ENCODE measurements around the gene HCST. TPM values are rescaled to one million over a fixed set of nuclear protein-coding genes. Genes with fewer than 3 reads are reported as not detected.

Gene HCST, protein sequence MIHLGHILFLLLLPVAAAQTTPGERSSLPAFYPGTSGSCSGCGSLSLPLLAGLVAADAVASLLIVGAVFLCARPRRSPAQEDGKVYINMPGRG
- total RNA-seq, result 10 to 100 TPM; 10.5 to 37.6 (median 15.5) TPM

DNA sequence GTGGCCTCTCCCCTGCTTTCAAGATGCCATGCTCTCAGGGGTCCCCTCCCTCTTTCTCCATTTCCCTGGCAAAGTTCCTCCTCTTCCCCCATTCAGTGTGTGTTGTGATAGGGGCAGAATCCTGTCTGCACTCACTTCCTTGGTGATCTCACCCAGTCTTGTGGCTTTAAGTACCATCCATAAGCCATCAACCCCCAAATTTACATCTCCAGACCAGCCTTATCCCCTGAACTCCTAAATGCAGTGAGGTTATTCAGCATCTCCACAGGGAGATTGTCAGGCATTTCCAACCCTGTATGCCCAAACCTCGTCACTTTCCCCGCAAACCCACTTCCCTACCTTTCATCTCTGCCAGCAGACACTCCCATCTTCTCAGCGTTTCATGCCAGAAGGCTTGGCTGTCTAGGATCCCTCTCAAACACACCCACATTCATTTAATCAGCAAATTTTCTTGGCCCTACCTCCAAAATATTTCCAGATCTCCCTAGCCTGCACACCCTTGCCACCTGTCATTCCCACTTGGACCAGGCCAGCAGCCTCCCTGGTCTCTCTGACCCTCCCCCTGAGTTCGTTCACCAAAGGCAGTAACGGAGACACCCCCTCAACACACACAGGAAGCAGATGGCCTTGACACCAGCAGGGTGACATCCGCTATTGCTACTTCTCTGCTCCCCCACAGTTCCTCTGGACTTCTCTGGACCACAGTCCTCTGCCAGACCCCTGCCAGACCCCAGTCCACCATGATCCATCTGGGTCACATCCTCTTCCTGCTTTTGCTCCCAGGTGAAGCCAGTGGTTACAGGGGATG lies at the start of gene HCST:
Gene HCST, plus strand, starts transcription at position 676 of the 808 bp plus-strand sequence. Its CDS starts 65 bp downstream, at position 741.
- peak within 1 kb of the TSS in 3 of 4 donors; percentile 4 to 80 (median 25) for H3K4me3 ChIP-seq
- WGBS, 2 donors, result 32 to 35% methylated on average over 6 of the region's 6 CpGs

DNA sequence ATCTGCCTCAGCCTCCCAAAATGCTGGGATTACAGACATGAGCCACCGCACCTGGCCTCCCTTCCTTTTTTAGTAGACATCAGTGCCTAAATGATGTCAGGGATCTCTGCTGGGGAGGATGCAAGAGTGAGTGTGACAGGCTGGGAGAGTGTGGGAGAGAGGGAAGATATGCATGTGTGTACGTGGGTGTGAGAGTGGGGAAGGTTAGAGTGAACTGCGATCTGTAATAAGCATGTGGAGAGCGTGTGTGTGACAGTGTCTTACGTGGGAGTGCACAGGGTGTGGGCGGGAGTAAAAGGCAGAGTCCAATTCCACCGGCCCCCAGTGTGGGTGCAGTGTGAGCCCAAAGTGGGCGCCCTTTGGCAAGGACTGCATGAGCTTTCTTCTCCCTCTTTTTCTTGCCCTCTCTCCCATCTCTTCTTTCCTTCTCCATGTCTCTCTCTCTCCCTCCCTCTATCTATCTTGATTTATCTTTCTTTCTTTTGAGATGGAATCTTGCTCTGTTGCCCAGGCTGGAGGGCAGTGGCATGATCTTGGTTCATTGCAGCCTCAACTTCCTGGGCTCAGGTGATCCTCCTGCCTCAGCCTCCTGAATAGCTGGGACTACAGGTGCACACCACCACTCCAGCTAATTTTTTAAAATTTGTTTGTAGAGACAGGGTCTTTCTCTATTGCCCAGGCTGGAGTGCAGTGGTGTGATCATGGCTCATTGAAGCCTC lies 49.1 kb upstream of the HCST start:
- Histone ChIP-seq H3K27me3 (peaks cover 0 to 96% of the 10 kb centered on the region in 2 donors), H3K27ac (no peak overlapping the region), H3K4me1 (peaks cover 0 to 15% (median 10%) of the 10 kb centered on the region in 4 donors), H3K36me3 (no peaks in the 10 kb centered on the region), H3K4me3 (no peak overlapping the region), H3K9me3 (no peaks in the 10 kb centered on the region)
- WGBS, 2 donors, result 57% methylated on average over 8 of the region's 8 CpGs
- TF ChIP-seq POLR2A (IDR thresholded peaks at IDR 0.05), result no peak
- no peak for TF ChIP-seq EP300 (IDR thresholded peaks at IDR 0.05)
- TF ChIP-seq, protein P1, sequence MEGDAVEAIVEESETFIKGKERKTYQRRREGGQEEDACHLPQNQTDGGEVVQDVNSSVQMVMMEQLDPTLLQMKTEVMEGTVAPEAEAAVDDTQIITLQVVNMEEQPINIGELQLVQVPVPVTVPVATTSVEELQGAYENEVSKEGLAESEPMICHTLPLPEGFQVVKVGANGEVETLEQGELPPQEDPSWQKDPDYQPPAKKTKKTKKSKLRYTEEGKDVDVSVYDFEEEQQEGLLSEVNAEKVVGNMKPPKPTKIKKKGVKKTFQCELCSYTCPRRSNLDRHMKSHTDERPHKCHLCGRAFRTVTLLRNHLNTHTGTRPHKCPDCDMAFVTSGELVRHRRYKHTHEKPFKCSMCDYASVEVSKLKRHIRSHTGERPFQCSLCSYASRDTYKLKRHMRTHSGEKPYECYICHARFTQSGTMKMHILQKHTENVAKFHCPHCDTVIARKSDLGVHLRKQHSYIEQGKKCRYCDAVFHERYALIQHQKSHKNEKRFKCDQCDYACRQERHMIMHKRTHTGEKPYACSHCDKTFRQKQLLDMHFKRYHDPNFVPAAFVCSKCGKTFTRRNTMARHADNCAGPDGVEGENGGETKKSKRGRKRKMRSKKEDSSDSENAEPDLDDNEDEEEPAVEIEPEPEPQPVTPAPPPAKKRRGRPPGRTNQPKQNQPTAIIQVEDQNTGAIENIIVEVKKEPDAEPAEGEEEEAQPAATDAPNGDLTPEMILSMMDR (IDR thresholded peaks at IDR 0.05), result no peak
- no peak for DNase-seq (ENCODE audit: low spot score in 2 of 2)

More for the DNA sequence above, at the start of gene HCST:
- Histone ChIP-seq H3K27me3 (peaks cover 0 to 3% of the 10 kb centered on the region in 2 donors), H3K4me1 (peaks cover 0 to 70% (median 33%) of the 10 kb centered on the region in 4 donors), H3K27ac (peak within 1 kb of the TSS; percentile 83 to 94 (median 92)), H3K9me3 (no peaks in the 10 kb centered on the region), H3K36me3 (peaks cover 0 to 8% (median 0%) of the 10 kb centered on the region in 3 donors)
- DNase-seq (ENCODE audit: low spot score in 2 of 2), result no peak
- TF ChIP-seq, protein P1 (IDR thresholded peaks at IDR 0.05), result no peak
- TF ChIP-seq EP300 (IDR thresholded peaks at IDR 0.05) (no peak), POLR2A (IDR thresholded peaks at IDR 0.05) (no peak)

DNA sequence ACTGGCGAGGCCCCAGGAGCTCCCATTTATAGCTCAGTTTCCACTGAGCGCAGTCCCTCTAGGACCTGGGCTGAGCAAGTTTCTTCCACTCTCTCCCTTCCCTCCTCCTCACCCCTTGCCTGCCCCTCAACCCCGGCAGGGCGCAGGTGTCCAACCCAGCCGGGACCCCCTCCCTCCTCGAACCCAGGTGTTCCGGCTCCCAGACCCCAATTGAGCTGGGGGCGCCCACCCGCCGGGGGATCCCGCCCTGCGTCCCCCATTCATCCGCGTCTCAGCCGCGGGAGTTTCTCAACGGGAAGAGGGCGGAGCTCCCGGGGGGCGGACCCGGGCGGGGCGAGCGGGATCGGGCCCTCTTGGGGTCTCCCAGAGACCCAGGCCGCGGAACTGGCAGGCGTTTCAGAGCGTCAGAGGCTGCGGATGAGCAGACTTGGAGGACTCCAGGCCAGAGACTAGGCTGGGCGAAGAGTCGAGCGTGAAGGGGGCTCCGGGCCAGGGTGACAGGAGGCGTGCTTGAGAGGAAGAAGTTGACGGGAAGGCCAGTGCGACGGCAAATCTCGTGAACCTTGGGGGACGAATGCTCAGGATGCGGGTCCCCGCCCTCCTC lies 45.7 kb upstream of the HCST start, which contains the start of gene KIRREL2:
Gene KIRREL2, plus strand, starts transcription at position 366 of the 604 bp plus-strand sequence. Its CDS starts 209 bp downstream, at position 575.
- H3K27ac ChIP-seq, result no peak within 1 kb of the TSS
- H3K9me3 ChIP-seq, result peaks cover 0 to 16% (median 0%) of the 10 kb centered on the region in 4 donors
- no peaks in the 10 kb centered on the region for H3K36me3 ChIP-seq
- peak within 1 kb of the TSS in 3 of 4 donors; percentile 24 to 43 (median 41) for H3K4me3 ChIP-seq
- TF ChIP-seq, protein P1 (IDR thresholded peaks at IDR 0.05), result no peak
- TF ChIP-seq EP300 (IDR thresholded peaks at IDR 0.05), result no peak
- TF ChIP-seq POLR2A (IDR thresholded peaks at IDR 0.05), result no peak
- WGBS, 2 donors, result 1 to 2% methylated on average over 36 to 40 of the region's 42 CpGs
- peaks cover 0 to 25% (median 10%) of the 10 kb centered on the region in 4 donors for H3K4me1 ChIP-seq
- no peak for DNase-seq (ENCODE audit: low spot score in 2 of 2)
- peaks cover 0 to 94% of the 10 kb centered on the region in 2 donors for H3K27me3 ChIP-seq

DNA sequence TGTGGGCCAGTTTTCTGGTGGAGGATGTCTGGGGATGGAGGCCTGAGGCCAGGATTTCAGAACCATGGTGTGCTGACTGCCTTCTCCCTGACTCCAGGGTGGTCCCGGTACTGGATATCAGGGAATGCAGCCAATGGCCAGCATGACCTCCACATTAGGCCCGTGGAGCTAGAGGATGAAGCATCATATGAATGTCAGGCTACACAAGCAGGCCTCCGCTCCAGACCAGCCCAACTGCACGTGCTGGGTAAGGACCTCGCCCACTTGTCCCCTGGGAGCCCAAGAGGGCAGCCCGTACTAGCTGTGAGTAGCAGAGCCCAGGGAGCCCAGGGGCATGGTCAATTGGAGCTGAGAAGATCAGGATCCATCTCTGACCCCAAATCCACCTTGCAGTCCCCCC lies 44.0 kb upstream of the HCST start:
- H3K4me3 ChIP-seq, result no peak overlapping the region
- WGBS, 2 donors, result 72% methylated on average over 5 to 6 of the region's 6 CpGs
- TF ChIP-seq POLR2A (IDR thresholded peaks at IDR 0.05) (no peak), EP300 (IDR thresholded peaks at IDR 0.05) (no peak)
- TF ChIP-seq, protein P1 (IDR thresholded peaks at IDR 0.05), result no peak

More for the DNA sequence above, 44.0 kb upstream of the HCST start:
- H3K9me3 ChIP-seq, result peaks cover 0 to 16% (median 0%) of the 10 kb centered on the region in 4 donors
- peaks cover 0 to 94% of the 10 kb centered on the region in 2 donors for H3K27me3 ChIP-seq
- H3K27ac ChIP-seq, result no peak overlapping the region
- peaks cover 0 to 28% (median 10%) of the 10 kb centered on the region in 4 donors for H3K4me1 ChIP-seq
- H3K36me3 ChIP-seq, result no peaks in the 10 kb centered on the region
- no peak for DNase-seq (ENCODE audit: low spot score in 2 of 2)
